GM10266 (cell line): ENCODE measurements around the gene REV3L.
"Not testable (repeated sequence)": the region's sequence is repeated elsewhere in the genome, so short reads cannot be mapped to it uniquely, and the experiment has no call there.

Experiments used
- DNase-seq: peaks from one replicate; pipeline ENCODE4 v3.0.0; 2012; ENCODE audit errors: extremely low spot score
- CTCF ChIP-seq: IDR thresholded peaks from 2 replicates; pipeline ENCODE4 v1.5.1; 2012; ENCODE audit warnings: mild to moderate bottlenecking, low read depth; ENCODE audit not compliant: control insufficient read depth, insufficient read depth; ENCODE audit errors: missing control alignments

REV3L gene

GRCh38 chr6:111477481-111477938 lies 5.5 kb downstream of the REV3L start:
- TF ChIP-seq CTCF: no peak
- DNase-seq: peak; percentile 32

GRCh38 chr6:111476061-111476460 lies 7.0 kb downstream of the REV3L start:
- DNase-seq: not testable (repeated sequence)

GRCh38 chr6:111474771-111475170 lies 8.2 kb downstream of the REV3L start:
- TF ChIP-seq CTCF: no peak
- DNase-seq: no peak

GRCh38 chr6:111474106-111474505 lies 8.9 kb downstream of the REV3L start:
- no peak for DNase-seq
- no peak for TF ChIP-seq CTCF

GRCh38 chr6:111472933-111473435 lies 10.0 kb downstream of the REV3L start:
- TF ChIP-seq CTCF: no peak
- DNase-seq: no peak

- no peak for TF ChIP-seq CTCF
These were observed 11.1 kb downstream of the REV3L start for GRCh38 chr6:111471958-111472357.

GRCh38 chr6:111471533-111471932 lies 11.5 kb downstream of the REV3L start:
- DNase-seq: no peak
- no peak for TF ChIP-seq CTCF

More at GRCh38 chr6:111471958-111472357, 11.1 kb downstream of the REV3L start:
- no peak for DNase-seq

GRCh38 chr6:111470991-111471390 lies 12.0 kb downstream of the REV3L start:
- DNase-seq: no peak
- TF ChIP-seq CTCF: no peak
